Medulla oblongata (tissue), 1 donor: Measurements from ENCODE around the gene ASAP3.

ENCODE experiments used
- DNase-seq: peaks from one replicate; pipeline ENCODE4 v3.0.0-alpha.2; 2015; ENCODE audit errors: extremely low spot score

The ASAP3 gene

DNA sequence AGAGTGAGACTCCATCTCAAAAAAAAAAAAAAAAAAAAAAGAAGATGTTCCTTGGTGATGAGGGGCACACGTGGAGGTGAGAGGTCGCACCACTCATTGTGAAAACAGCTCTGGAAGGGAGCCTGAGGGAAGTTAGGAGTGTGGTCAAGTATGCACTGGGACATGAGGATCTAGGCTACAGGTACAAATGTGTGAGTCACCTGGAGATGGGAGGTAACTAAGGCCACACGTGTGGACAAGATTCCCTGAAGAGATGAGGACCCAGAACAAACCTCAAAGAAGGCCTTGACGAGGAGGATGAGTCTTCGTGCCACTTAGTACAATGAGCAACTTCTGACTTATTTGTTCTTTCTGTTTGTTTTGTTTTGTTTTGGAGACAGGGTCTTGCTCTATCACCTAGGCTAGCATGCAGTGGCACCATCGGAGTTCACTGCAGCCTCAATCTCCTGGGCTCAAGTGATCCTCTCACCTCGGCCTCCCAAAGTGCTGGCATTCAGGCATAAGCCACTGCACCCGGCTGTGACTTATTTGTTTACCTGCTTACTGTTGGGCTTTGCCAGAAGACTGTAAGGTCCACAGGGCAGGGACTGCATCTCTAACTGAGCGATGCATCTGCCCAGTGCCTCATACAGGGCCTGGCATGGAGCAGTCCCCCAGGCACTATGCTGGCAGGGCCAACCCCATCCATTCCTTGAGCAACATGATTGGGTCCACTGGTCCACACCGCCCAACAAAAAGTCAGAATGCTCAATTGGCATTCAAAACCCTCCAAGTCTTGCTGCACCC, 6.4 kb downstream of the ASAP3 start:
- no peak for DNase-seq

DNA sequence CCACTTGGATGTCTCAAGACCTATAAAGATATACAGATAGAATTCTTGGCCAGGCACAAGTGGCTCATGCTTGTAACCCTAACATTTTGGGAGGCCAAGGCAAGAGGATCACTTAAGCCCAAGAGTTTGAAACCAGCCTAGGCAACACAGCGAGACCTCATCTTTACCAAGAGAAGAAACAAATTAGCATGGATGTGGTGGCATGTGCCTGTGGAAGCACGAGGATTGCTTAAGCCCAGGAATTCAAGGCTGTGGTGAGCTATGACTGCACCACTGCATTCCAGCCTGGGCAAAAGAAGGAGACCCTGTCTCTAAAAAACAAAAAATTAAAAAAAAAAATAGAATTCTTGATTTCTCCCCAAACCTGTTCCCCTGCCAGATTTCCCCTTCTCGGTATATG, 8.3 kb downstream of the ASAP3 start:
- no peak for DNase-seq

DNA sequence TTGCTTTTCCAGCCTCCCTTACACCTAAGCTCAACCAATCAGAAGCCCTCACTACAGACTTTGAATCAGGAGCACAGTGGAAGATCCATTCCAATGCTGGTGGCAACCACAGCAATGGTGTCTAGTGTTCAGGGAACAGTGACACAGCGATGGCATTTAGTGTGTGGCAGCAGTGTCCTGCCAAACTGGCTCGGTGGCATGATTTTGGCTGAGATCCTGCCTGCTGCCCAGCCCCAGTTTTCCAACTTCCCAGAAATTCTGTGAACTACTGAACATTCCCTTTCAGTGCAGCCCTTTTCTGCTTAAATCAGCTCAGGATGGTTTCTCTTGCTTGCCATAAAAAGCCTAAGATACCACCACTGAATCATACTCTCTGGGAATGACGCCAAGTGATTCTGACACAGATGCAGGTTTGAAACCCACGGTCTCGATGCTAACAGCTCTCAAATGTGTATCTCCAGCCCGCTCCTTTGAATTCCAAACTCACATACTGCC, 8.8 kb downstream of the ASAP3 start:
- peak; percentile 23 for DNase-seq

DNA sequence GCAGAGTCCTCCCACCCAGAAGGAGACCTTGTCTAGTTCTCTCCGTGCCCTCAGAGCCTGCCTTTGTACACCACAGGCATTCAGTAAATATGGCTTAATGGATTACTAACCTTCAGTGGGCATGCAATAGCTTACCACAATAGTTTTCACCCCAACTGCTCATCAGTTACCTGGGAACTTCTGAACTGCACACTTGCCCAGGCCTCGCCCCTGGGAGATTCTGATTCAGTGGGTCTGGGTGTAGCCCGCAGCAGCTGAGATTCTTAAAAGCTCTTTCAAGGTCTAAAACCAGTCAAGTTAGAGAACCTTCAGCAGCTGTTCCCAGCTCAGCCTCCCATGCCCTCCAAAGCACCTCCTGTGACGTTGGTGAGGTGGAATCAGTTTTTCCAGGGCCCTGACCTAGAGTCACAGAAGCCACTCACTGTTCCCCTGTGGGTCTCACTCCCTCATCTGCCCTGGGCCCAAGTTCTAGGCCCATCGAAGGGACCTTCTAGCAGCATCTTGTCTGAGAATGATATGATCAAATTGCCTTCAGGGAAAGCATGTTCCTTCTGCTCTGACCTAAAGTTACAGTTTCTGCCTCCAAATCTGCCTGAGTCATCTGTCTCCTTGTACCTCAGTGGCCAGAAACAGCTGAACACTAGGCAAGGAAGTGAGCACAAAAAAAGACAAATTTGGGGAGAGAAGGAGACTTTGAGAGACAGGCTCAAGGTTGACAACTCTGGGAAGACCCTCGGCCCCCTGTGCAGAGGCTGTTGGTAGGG, 10.8 kb downstream of the ASAP3 start:
- DNase-seq = no peak

DNA sequence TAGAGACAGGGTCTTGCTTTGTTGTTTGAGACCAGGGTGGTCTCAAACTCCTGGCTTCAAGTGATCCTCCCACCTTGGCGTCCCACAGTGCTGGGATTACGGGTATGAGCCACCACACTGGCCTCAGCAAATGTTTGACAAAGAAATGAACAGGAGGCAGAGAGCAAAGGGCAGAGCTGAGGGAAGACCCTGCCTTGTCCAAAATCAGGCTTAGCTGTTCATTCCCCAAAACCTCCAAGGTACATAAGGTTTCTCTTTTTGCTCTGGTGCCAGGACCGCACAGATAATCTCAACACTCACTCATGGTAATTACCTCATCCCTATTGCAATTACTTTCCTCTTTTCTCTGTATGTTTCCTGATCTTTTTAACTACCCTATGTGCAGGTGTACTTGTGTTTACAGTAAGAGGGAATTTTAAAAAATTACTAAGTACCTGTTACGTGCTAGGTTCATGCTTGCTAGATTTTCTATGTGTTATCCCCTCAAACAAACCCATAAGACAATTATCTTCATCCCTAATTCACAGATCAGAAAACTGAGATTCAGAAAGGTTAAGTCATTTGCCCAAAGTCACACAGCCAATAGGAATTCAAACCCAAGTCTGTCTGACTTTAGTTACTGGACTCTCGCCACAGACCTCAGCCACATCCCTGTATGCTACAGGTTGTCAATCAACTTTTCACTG, 11.5 kb downstream of the ASAP3 start:
- no peak for DNase-seq

DNA sequence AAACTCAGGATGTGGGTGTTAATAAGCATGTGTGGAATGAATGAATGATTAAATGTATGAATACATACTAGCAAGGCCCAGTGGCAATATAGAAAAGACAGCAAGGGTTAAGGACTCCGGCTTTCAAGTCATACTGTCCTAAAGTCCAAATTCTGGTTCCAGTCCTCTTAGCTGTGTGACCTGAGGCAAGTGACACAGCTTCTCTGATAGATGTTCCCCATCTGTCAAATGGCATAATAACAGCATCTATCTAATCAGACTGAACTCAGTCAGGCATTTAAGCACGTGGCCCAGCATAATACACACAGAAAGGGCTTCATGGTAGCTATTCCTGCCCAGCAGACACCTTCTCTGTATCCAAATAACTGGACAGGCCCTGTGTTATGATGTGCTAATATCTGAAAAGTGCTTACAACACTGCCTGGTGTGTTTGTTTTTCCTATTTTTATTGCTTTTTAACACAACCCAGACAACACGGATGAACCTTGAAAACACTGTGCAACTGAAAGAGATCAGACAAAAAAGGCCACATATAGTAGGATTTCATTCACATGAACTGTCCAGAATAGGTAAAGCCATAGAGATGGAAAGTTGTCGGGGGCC, 12.4 kb downstream of the ASAP3 start:
- DNase-seq = no peak

DNA sequence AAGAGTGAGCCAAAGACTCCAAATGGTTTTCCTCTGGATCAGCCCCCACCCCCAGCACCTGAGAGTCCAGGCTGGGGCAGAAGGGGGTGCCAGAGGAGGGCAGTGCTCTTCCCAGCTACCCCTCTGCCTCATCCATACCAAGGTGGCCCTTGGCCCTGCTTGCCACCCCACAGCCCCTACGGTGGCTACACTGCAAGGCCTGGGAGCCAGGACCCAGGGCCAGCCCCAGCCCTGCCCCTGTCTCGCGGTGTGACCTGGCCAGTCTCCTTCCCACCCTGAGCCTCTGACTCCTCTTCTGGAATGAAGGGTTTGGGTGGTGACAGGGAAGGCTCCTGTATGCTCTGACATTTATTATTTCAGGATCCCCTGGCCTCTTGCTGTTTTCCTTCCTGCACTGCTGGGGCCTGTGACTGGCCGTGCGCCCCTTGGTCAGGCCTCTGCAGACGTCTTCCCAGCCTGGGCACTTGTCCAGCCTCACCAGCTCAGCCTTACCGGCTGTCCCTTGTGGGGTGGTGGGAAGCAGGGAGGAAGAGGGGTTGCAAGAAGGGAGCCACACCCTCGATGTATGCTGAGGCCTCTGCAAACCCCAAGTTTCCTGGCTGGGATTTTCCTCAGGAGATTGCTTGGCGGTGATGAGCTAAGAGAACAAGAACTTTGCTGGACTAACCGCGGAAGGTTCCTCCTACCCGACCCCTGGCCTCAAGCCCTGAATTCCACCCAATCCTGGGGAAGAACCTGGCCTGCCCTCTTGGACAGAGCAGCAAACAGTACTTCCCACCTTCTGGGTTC, 13.5 kb downstream of the ASAP3 start:
- no peak for DNase-seq

DNA sequence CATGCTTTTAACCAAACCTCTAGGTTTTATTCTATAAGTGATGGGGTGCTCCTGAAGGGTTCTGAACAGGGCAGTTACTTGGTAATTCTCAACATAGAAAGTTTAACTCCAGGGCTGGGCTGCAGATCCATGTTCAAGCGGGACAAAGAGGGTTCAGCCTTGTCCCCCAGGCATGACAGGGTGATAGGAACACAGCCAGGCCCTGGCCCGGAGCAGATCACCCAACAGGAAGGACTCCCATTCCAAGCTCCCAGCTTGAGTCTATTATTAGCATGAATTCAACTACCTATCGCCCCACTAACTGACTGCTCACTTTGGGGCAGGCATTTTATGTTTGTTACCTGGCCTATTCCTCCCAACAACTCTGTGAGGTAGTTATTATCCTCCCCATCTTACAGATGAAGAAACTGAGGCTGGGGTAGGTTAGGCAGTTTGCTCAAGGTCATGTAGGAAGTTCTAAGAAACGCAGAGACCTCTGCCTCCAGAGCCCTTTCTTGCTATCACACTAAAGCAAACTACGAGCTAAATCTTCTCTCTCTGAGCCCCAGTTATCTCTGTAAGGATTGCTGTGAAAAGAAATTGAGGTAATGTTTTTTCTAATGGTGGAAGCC, 14.5 kb downstream of the ASAP3 start:
- DNase-seq = no peak

DNA sequence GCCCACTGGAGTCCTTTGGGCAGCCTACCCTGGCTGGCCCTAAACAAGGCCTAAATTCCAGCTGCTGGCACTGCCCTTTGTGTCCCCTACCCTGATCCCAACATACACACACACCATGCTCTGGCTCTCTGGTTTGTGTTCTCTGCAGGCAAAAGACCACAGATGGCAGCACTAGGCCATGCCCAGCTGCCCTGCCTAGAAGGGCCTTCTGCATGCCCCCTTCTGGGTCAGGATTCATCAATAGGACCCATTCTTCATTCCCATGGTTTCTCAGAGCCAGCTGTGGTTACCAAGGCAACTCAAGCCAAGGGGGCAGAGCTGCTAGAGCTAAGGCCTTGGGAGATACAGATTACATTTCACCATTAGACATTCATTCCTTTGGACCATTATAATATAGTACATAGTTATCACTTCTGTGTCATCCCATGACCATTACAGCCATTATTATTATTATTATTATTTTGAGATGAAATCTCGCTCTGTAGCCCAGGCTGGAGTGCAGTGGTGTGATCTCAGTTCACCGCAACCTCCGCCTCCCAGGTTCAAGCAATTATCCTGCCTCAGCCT, 17.5 kb downstream of the ASAP3 start:
- DNase-seq = peak; percentile 75

DNA sequence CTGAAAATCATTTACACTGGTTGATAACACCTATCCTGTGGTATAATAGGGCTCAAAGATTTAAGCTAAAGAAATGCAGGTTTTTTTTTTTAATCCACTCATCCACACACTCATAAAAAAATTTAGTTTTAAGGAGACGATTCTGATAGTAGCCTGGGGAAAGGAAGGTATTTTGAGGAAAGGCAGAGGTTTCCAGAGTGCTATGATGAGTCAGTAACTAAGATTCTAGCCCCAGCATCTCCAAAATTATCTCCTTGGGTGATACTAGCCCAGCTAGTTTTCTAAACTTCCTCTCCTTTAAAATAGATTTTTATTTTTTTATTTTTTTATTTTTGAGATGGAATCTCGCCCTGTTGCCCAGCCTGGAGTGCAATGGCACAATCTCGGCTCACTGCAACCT, 20.7 kb downstream of the ASAP3 start:
- DNase-seq = no peak

DNA sequence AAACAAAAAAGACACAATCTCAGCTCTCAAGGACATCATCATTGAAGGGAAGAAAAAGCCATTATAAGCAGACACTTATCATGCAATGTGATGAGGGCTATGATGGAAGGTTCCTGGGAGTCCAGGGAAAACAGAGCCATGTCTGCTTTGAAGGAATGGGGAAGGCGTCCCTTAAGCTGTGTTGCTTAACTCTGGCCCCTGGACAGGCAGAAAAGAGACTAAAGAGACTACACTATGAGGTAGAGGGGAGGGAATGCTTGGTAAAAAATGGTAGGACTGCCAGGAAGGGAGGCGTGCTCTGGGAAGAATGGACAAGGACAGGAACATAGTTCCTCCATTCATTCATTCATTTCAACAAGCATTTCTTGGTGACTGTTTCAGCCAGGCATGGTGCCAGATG, 21.2 kb downstream of the ASAP3 start:
- no peak for DNase-seq

DNA sequence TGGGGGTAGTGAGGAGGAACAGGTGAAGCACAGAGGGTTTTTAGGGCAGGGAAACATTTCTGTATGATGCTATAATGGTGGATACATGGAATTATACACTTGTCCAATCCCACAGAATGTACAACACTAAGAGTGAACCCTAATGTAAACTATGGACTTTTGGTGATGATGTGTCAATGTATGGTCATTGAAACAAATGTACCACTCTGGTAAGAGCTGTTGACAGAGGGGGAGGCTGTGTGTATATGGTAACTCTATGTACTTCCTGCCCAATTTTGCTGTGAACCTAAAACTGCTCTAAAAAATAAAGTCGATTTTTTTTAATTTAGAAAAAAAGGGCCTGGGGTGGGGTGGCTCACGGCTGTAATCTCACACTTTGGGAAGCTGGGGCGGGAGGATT, 22.9 kb downstream of the ASAP3 start:
- no peak for DNase-seq

DNA sequence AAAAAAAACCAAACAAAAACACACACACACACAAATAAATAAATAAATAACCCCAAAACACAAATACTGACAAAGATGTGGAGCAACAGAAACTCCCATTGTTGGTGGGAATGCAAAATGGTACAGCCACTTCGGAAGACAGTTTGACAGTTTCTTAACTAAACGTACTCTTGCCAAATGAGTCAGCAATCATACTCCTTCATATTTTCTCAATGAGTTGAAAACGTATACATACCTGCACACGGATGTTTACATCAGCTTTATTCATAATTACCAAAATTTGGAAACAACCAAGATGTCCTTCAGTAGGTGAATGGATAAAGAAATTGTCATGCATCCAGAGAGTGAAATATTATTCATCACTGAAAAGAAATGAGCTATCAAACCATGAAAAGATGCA, 23.5 kb downstream of the ASAP3 start:
- no peak for DNase-seq

DNA sequence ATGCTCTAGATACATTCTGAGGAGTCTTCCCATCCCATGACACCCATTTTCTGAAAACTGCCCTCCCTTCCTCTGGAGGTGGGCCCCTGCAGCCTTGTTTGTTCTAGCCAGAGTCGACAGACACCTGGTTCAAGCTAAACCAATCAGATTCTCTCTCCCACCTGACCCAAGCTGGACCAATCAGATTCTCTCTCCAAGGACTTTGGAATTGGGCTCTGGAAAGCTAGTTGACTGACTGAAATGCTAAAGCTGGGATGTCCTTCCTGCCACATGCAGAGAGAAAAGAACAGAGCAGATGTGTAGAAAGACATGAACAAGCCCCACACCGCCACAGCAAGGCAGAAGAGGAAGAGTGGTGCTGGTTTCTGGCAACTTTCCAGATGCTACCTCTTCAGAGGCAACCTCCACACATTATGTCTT, 24.6 kb downstream of the ASAP3 start:
- no peak for DNase-seq

DNA sequence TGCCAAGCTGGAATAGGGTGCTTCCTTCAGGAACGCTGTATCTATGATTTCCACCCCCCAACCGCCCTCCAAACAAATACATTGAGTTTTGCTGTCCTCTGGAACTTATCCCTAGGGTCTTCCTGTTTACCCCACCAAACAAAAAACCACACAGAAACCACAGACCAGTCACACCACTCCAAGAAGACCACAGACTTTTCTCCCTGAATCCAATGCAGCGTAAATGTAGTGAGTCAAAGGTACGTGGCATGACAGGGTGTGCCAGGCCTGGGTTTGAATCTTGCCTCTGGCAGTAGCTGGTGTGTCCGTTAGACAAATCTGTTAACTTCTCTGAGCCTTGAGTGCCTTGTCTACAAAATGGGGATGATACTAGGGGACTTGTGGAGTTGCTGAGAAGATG, 27.8 kb downstream of the ASAP3 start:
- no peak for DNase-seq

DNA sequence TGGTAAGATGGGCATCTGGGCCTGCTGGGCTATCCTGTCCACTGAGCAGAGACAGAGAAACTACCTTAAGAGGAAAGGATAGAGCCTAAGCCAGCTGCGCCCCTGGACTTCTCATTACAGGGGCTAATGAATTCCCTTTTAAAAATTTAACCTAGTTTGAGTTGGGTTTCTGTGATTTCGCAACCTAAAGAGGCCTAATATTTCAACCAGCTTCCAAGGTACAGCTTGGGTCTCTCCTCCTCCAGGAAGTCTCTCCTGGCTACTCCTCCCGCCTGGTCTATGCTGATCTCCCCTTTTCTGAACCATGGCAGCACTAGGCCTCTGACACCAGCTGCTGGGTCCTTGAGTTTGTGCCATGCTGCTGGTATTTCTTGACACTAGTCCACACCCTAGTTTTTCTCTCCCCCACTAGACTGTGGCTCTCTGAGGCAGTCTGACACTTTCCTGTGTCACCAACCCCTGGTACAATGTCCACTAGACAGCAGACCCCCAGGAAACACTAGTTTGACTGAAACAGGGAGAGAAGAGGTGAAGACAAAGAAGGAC, 30.5 kb downstream of the ASAP3 start:
- no peak for DNase-seq

DNA sequence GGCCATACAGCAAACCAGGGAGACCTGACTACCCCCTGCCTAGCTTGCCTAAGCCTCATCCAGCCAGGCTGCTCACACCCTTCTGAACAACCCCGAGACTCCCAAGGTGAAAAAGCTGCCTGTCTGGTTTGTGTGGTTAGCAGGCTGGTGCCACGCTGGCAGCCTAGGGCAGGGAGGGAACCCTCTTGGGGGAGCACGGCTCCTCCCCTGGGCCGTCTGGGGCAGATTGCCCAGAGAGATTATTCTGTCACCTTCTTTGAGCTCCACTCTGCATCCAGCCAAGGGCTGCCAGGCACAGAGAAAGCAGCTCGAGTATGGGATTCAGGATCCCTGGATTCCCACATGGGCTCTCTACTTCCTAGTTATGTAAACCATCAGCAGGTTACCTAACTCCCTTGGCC, 32.0 kb downstream of the ASAP3 start:
- peak; percentile 20 for DNase-seq

DNA sequence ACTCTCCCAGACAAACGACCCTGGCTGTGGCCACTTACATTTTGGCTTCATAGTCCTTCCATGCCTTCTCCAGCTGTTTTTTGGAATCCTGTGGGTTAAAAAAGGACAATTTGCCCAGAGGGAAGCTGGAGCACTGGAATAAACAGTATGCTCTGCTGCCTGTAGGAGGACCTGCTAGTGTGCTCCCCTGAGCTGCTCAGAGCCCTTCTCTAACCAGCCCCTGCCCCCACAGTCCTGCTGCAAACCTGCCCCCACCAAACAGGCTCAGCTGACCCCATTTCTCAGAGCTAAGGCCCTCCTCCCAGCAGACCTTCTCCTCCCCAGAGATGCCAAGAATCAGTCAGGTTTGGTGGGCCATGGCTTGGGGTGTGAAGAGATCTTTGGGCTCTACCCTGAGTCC, 32.5 kb downstream of the ASAP3 start:
- DNase-seq = no peak

DNA sequence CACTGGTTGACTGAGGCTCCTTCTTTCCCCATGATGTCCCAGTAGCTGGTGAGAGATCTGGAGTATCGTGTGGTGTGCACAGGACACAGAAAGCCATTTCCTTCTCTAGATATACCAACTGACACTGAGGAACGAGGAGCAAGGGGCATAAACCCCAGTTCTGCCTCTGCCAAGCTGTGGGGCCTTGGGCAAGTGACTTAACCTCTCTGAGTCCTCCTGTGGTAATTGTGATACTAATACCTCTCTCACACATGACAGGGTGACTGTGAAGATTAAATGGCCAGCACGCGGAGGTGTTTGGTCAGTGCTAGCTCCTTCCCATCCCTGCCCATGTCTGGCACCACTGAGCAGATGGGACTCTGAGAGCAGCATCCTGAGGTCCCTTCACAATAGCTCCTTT, 33.1 kb downstream of the ASAP3 start:
- DNase-seq = no peak

DNA sequence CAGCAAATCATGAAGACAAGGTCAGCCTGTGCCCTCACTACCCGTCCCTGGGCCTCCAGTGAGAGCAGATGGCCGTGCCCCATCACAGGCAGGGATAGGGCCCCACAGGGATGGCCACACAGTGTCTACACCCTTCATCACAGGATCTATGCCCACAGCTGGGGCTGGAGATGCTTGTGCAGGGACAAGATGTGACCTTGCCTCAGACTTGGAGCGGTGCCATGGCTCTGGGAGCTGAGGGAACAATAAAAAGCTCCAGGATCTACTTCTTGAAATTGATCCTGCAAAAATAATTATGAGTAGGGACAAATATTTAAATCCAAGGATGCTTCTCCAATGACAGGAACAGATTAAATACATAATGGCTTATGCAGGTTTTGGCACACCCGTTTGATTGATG, 34.0 kb downstream of the ASAP3 start:
- DNase-seq = peak; percentile 25
